Measurements from ENCODE around the gene CCDC117.
"Not testable (repeated sequence)": the region's sequence is repeated elsewhere in the genome, so short reads cannot be mapped to it uniquely, and the experiment has no call there.

CCDC117 gene

GRCh38 chr22:28741200-28741784 is 31.2 kb upstream of the CCDC117 start:
- no peak for TF ChIP-seq Cebpa-rat (IDR thresholded peaks at IDR 0.05)
- H3K27ac ChIP-seq: peak overlapping the region in 9 of 11 experiments; percentile 69 to 96 (median 93); a peak in 18 of 22 replicates
- H3K4me3 ChIP-seq: peak overlapping the region; percentile 71 to 99 (median 86)

GRCh38 chr22:28741785-28742561 is 30.5 kb upstream of the CCDC117 start, which contains the start of the genes CHEK2 and HSCB:
Gene CHEK2, minus strand, starts transcription at chr22:28741820. Its CDS starts 7,099 bp downstream, at chr22:28734721.
Gene HSCB, plus strand, starts transcription at chr22:28742039. Its CDS starts 57 bp downstream, at chr22:28742096.
- no peaks in the 10 kb centered on the region for H3K9me3 ChIP-seq (replicated peaks in 1 of 11)
- H3K27ac ChIP-seq: peak within 1 kb of the TSS; percentile 81 to 96 (median 92)
- H3K4me2 ChIP-seq: peak within 1 kb of the TSS; percentile 87 to 99 (median 90)
- peak within 1 kb of the TSS; percentile 71 to 99 (median 86) for H3K4me3 ChIP-seq
- H3K27me3 ChIP-seq: no peaks in the 10 kb centered on the region
- TF ChIP-seq Cebpa-rat (IDR thresholded peaks at IDR 0.05): no peak
- H3K36me3 ChIP-seq: peaks cover 39 to 67% (median 48%) of the 10 kb centered on the region in 11 experiments
- peak within 1 kb of the TSS; percentile 84 to 96 (median 91) for H3K9ac ChIP-seq
- H3K4me1 ChIP-seq: peaks cover 25 to 50% (median 41%) of the 10 kb centered on the region in 10 experiments
- H4K20me1 ChIP-seq: peaks cover 0 to 30% (median 13%) of the 10 kb centered on the region in 11 experiments; a peak in 13 of 22 replicates

More at GRCh38 chr22:28741200-28741784, 31.2 kb upstream of the CCDC117 start:
- peak overlapping the region; percentile 64 to 89 (median 77) for H3K4me2 ChIP-seq
- peak overlapping the region; percentile 17 to 96 (median 91); a peak in 20 of 22 replicates for H3K9ac ChIP-seq
- H3K4me1 ChIP-seq: peaks cover 25 to 50% (median 41%) of the 10 kb centered on the region in 10 experiments
- H3K27me3 ChIP-seq: no peaks in the 10 kb centered on the region
- peaks cover 0 to 37% (median 20%) of the 10 kb centered on the region in 11 experiments; a peak in 17 of 22 replicates for H4K20me1 ChIP-seq
- H3K9me3 ChIP-seq (replicated peaks in 1 of 11): no peaks in the 10 kb centered on the region
- peaks cover 32 to 67% (median 47%) of the 10 kb centered on the region in 11 experiments for H3K36me3 ChIP-seq

GRCh38 chr22:28742562-28742962 is 29.9 kb upstream of the CCDC117 start:
- H3K27me3 ChIP-seq: no peaks in the 10 kb centered on the region
- H3K4me1 ChIP-seq: peaks cover 25 to 55% (median 42%) of the 10 kb centered on the region in 10 experiments
- no peaks in the 10 kb centered on the region for H3K9me3 ChIP-seq (replicated peaks in 1 of 11)
- peak overlapping the region; percentile 71 to 99 (median 86) for H3K4me3 ChIP-seq
- TF ChIP-seq Cebpa-rat (IDR thresholded peaks at IDR 0.05): no peak
- H4K20me1 ChIP-seq: peaks cover 0 to 25% (median 11%) of the 10 kb centered on the region in 11 experiments; a peak in 11 of 22 replicates
- peaks cover 42 to 67% (median 50%) of the 10 kb centered on the region in 11 experiments for H3K36me3 ChIP-seq
- H3K9ac ChIP-seq: peak overlapping the region; percentile 84 to 96 (median 91)
- peak overlapping the region; percentile 87 to 99 (median 90) for H3K4me2 ChIP-seq
- H3K27ac ChIP-seq: peak overlapping the region; percentile 81 to 96 (median 92); a peak in 20 of 22 replicates

GRCh38 chr22:28743852-28744251 is 28.6 kb upstream of the CCDC117 start:
- no peaks in the 10 kb centered on the region for H3K27me3 ChIP-seq
- peaks cover 39 to 67% (median 51%) of the 10 kb centered on the region in 11 experiments for H3K36me3 ChIP-seq
- H3K4me2 ChIP-seq: peak overlapping the region in 5 of 11 experiments; percentile 87 to 94 (median 89); a peak in 10 of 22 replicates
- TF ChIP-seq Cebpa-rat (IDR thresholded peaks at IDR 0.05): no peak
- peaks cover 0 to 12% (median 0%) of the 10 kb centered on the region in 11 experiments; a peak in 6 of 22 replicates for H4K20me1 ChIP-seq
- peak overlapping the region in 1 of 11 experiments; percentile 7; a peak in 1 of 22 replicates for H3K27ac ChIP-seq
- H3K4me1 ChIP-seq: peaks cover 29 to 61% (median 49%) of the 10 kb centered on the region in 10 experiments
- no peak overlapping the region for H3K4me3 ChIP-seq
- H3K9me3 ChIP-seq (replicated peaks in 1 of 11): no peaks in the 10 kb centered on the region
- H3K9ac ChIP-seq: peak overlapping the region in 1 of 11 experiments; percentile 92; a peak in 2 of 22 replicates

GRCh38 chr22:28750471-28750881 is 22.0 kb upstream of the CCDC117 start:
- no peaks in the 10 kb centered on the region for H3K27me3 ChIP-seq
- H3K4me2 ChIP-seq: no peak overlapping the region
- TF ChIP-seq Cebpa-rat (IDR thresholded peaks at IDR 0.05): no peak
- no peaks in the 10 kb centered on the region for H4K20me1 ChIP-seq
- no peak overlapping the region for H3K4me3 ChIP-seq
- no peak overlapping the region for H3K9ac ChIP-seq
- no peaks in the 10 kb centered on the region for H3K9me3 ChIP-seq (replicated peaks in 1 of 11)
- H3K27ac ChIP-seq: no peak overlapping the region
- peaks cover 34 to 79% (median 56%) of the 10 kb centered on the region in 11 experiments for H3K36me3 ChIP-seq
- peaks cover 8 to 30% (median 19%) of the 10 kb centered on the region in 10 experiments; a peak in 18 of 20 replicates for H3K4me1 ChIP-seq

- H3K27ac ChIP-seq; H3K4me2 ChIP-seq; H3K9ac ChIP-seq; H4K20me1 ChIP-seq; H3K4me3 ChIP-seq; H3K27me3 ChIP-seq; H3K9me3 ChIP-seq (replicated peaks in 1 of 11): not testable (repeated sequence)
- H3K36me3 ChIP-seq: peaks cover 15 to 49% (median 32%) of the 10 kb centered on the region in 11 experiments; a peak in 20 of 22 replicates
- H3K4me1 ChIP-seq: peaks cover 1 to 12% (median 6%) of the 10 kb centered on the region in 10 experiments; a peak in 16 of 20 replicates
Measured at GRCh38 chr22:28754512-28754911, 18.0 kb upstream of the CCDC117 start.

GRCh38 chr22:28759861-28760560 is 12.5 kb upstream of the CCDC117 start:
- Histone ChIP-seq H3K4me2 (peak overlapping the region in 5 of 11 experiments; percentile 39 to 80 (median 63); a peak in 9 of 22 replicates), H3K36me3 (peaks cover 0 to 15% (median 5%) of the 10 kb centered on the region in 11 experiments; a peak in 4 of 22 replicates), H3K9ac (no peak overlapping the region), H3K27ac (peak overlapping the region in 2 of 11 experiments; percentile 21 to 32; a peak in 4 of 22 replicates), H4K20me1 (0 out of 22 replicates have a peak, but pooled peaks cover 0 to 5% (median 0%) of the 10 kb centered on the region in 11 experiments), H3K4me3 (no peak overlapping the region), H3K4me1 (peaks cover 0 to 23% (median 11%) of the 10 kb centered on the region in 10 experiments; a peak in 14 of 20 replicates), H3K27me3 (no peaks in the 10 kb centered on the region), H3K9me3 (replicated peaks in 1 of 11) (peaks cover 0 to 8% (median 0%) of the 10 kb centered on the region in 11 experiments; a peak in 1 of 22 replicates)
- TF ChIP-seq Cebpa-rat (IDR thresholded peaks at IDR 0.05): no peak

GRCh38 chr22:28761449-28761755 is 11.1 kb upstream of the CCDC117 start:
- H3K9me3 ChIP-seq (replicated peaks in 1 of 11): peaks cover 0 to 8% (median 0%) of the 10 kb centered on the region in 11 experiments; a peak in 1 of 22 replicates
- peaks cover 0 to 23% (median 9%) of the 10 kb centered on the region in 10 experiments; a peak in 11 of 20 replicates for H3K4me1 ChIP-seq
- TF ChIP-seq Cebpa-rat (IDR thresholded peaks at IDR 0.05): no peak
- H4K20me1 ChIP-seq: 0 out of 22 replicates have a peak, but pooled peaks cover 0 to 5% (median 0%) of the 10 kb centered on the region in 11 experiments
- no peak overlapping the region for H3K4me2 ChIP-seq
- H3K9ac ChIP-seq: no peak overlapping the region
- peaks cover 0 to 15% (median 5%) of the 10 kb centered on the region in 11 experiments; a peak in 4 of 22 replicates for H3K36me3 ChIP-seq
- H3K4me3 ChIP-seq: no peak overlapping the region
- H3K27me3 ChIP-seq: no peaks in the 10 kb centered on the region
- no peak overlapping the region for H3K27ac ChIP-seq

- H3K27me3 ChIP-seq; H3K4me2 ChIP-seq; H3K9me3 ChIP-seq (replicated peaks in 1 of 11); H4K20me1 ChIP-seq; H3K4me3 ChIP-seq; H3K9ac ChIP-seq; H3K27ac ChIP-seq: not testable (repeated sequence)
- Histone ChIP-seq H3K36me3 (peaks cover 0 to 11% (median 5%) of the 10 kb centered on the region in 11 experiments; a peak in 4 of 22 replicates), H3K4me1 (peaks cover 0 to 23% (median 9%) of the 10 kb centered on the region in 10 experiments; a peak in 11 of 20 replicates)
Measured at GRCh38 chr22:28762000-28762399, 10.5 kb upstream of the CCDC117 start.

All from BLaER1 treated with 17β-estradiol and CSF1 and Interleukin-3, amounts not matched to agents 10 nM and 100 nM (cell line).